ENCODE data around the gene HPCA.

DNA sequence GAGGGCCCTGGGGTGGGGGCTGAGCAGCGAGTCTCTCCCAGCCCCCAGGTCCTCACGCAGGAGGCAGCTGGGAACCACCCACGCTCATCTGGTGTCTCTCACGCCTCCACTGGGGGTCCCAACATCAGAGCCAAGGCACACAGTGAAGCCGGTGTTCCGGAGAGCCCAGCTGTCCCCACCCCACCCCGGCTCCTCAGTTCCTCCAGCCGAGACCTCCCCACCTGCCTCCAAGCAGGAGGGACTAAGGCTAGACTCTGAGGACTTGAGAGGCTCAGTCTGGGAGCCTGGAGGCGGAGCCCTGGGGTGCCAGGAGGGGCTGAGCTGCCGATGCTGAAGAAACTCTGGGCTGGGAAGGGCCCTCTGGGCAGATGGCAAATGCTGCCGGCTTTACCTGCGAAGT lies 1.6 kb upstream of the HPCA start:
- no peak for TF ChIP-seq POLR2AphosphoS5 (IDR thresholded peaks at IDR 0.05)
- TF ChIP-seq CTCF (IDR thresholded peaks at IDR 0.05 in 8 of 11, conservative IDR thresholded peaks at IDR 0.05 in 3 of 11), result no peak
- no peak for TF ChIP-seq POLR2A (IDR thresholded peaks at IDR 0.05)
